Measurements from ENCODE around the gene IMP3. TPM values are rescaled to one million over a fixed set of nuclear protein-coding genes. Genes with fewer than 3 reads are reported as not detected.
A peak's percentile ranks its signal among the peaks of the same experiment; 100 is the strongest.

The IMP3 gene
- total and polyA plus RNA-seq, 8 donors, result 38.6 to 69.9 (median 45.1) TPM

- DNase-seq (no peak), ATAC-seq (no peak)
- H3K27ac ChIP-seq, result no peak overlapping the region
- no peak for TF ChIP-seq CTCF (IDR thresholded peaks at IDR 0.05)
- intact Hi-C loops (cut with DNase I), result no loop called here
- H3K9me3 ChIP-seq, result no peaks in the 10 kb centered on the region
- no peak overlapping the region for H3K4me3 ChIP-seq
- H3K27me3 ChIP-seq, result no peaks in the 10 kb centered on the region
- peaks cover 38 to 65% of the 10 kb centered on the region in 2 donors for H3K4me1 ChIP-seq
- H3K36me3 ChIP-seq, result peaks cover 0 to 31% of the 10 kb centered on the region in 2 donors
Measured at GRCh38 chr15:75654201-75654907, 14.3 kb upstream of the IMP3 start.

GRCh38 chr15:75653347-75653913 is 13.4 kb upstream of the IMP3 start:
- Histone ChIP-seq H3K27ac (no peak overlapping the region), H3K27me3 (peaks cover 0 to 2% of the 10 kb centered on the region in 2 donors), H3K9me3 (no peaks in the 10 kb centered on the region), H3K36me3 (peaks cover 0 to 30% of the 10 kb centered on the region in 2 donors), H3K4me1 (peaks cover 45 to 69% of the 10 kb centered on the region in 2 donors), H3K4me3 (peak overlapping the region in 1 of 2 donors; percentile 74)
- intact Hi-C loops (cut with DNase I), result no loop called here
- no peak for TF ChIP-seq CTCF (IDR thresholded peaks at IDR 0.05)
- ATAC-seq (no peak), DNase-seq (no peak)

- Histone ChIP-seq H3K4me1 (peaks cover 45 to 70% of the 10 kb centered on the region in 2 donors), H3K27me3 (peaks cover 0 to 17% of the 10 kb centered on the region in 2 donors), H3K4me3 (peak overlapping the region; percentile 16 to 74), H3K27ac (peak overlapping the region; percentile 33 to 60), H3K36me3 (peaks cover 0 to 16% of the 10 kb centered on the region in 2 donors), H3K9me3 (no peaks in the 10 kb centered on the region)
- DNase-seq, result no peak
- intact Hi-C loops (cut with DNase I), result no loop called here
- TF ChIP-seq CTCF (IDR thresholded peaks at IDR 0.05), result no peak
- ATAC-seq, result no peak
Measured at GRCh38 chr15:75651810-75652543, 12.0 kb upstream of the IMP3 start.

GRCh38 chr15:75650908-75651809 is 11.1 kb upstream of the IMP3 start:
- TF ChIP-seq CTCF (IDR thresholded peaks at IDR 0.05), result no peak
- Histone ChIP-seq H3K36me3 (peaks cover 0 to 11% of the 10 kb centered on the region in 2 donors), H3K4me3 (peak overlapping the region; percentile 16 to 74), H3K27ac (peak overlapping the region; percentile 33 to 60), H3K27me3 (peaks cover 0 to 24% of the 10 kb centered on the region in 2 donors), H3K4me1 (peaks cover 51 to 78% of the 10 kb centered on the region in 2 donors), H3K9me3 (no peaks in the 10 kb centered on the region)
- ATAC-seq (no peak), DNase-seq (no peak)
- intact Hi-C loops (cut with DNase I), result no loop called here

Measured in left lung (tissue), 10 donors.